GM19452 (cell line): ENCODE results near the gene NGDN.
"Not testable (repeated sequence)": the region's sequence is repeated elsewhere in the genome, so short reads cannot be mapped to it uniquely, and the experiment has no call there.

Experiments
- ATAC-seq: cut with Tn5 transposase; IDR thresholded peaks from one replicate; pipeline ENCODE4 v1.9.1; 2021; ENCODE audit not compliant: unreplicated experiment

The NGDN gene

GRCh38 chr14:23469127-23469905, at the start of gene NGDN:
Gene NGDN (plus strand): TSS chr14:23469703. CDS start chr14:23469716, 13 bp downstream.
- ATAC-seq = peak; percentile 97

- ATAC-seq = no peak
These were observed 47.9 kb upstream of the NGDN start for GRCh38 chr14:23421594-23421993.

- ATAC-seq = no peak
These were observed 45.8 kb upstream of the NGDN start for GRCh38 chr14:23423657-23424056.

- ATAC-seq = no peak
These were observed 44.3 kb upstream of the NGDN start for GRCh38 chr14:23425169-23425568.

- not testable (repeated sequence) for ATAC-seq
These were observed 43.7 kb upstream of the NGDN start for GRCh38 chr14:23425798-23426197.

GRCh38 chr14:23428686-23429495, 40.6 kb upstream of the NGDN start:
- no peak for ATAC-seq

- no peak for ATAC-seq
These were observed 39.3 kb upstream of the NGDN start for GRCh38 chr14:23430016-23430722.

- no peak for ATAC-seq
These were observed 38.8 kb upstream of the NGDN start for GRCh38 chr14:23430723-23431085.

GRCh38 chr14:23431486-23431885, 38.0 kb upstream of the NGDN start:
- ATAC-seq = no peak

GRCh38 chr14:23432102-23432925, 37.2 kb upstream of the NGDN start:
- ATAC-seq = no peak

GRCh38 chr14:23432946-23433345, 36.6 kb upstream of the NGDN start:
- no peak for ATAC-seq

- ATAC-seq = no peak
These were observed 36.0 kb upstream of the NGDN start for GRCh38 chr14:23433457-23433856.

- no peak for ATAC-seq
These were observed 34.8 kb upstream of the NGDN start for GRCh38 chr14:23434488-23435222.

GRCh38 chr14:23435543-23436326, 33.8 kb upstream of the NGDN start, which contains the start of gene MYH7:
Gene MYH7 (minus strand): TSS chr14:23435660. CDS start chr14:23433732, 1,928 bp downstream.
- no peak for ATAC-seq

GRCh38 chr14:23436327-23437132, 33.0 kb upstream of the NGDN start:
- ATAC-seq = no peak

GRCh38 chr14:23437133-23438100, 32.1 kb upstream of the NGDN start:
- ATAC-seq = no peak
